ENCODE measurements around the gene ASCC3. TPM values are rescaled to one million over a fixed set of nuclear protein-coding genes. Genes with fewer than 3 reads are reported as not detected.
A peak's percentile ranks its signal among the peaks of the same experiment; 100 is the strongest.

ASCC3 gene
- total and polyA plus RNA-seq, 2 donors (not counting 3 experiments of a cell fraction or from before 2014, with no cell fraction given): 15.7 to 57.2 TPM

DNA sequence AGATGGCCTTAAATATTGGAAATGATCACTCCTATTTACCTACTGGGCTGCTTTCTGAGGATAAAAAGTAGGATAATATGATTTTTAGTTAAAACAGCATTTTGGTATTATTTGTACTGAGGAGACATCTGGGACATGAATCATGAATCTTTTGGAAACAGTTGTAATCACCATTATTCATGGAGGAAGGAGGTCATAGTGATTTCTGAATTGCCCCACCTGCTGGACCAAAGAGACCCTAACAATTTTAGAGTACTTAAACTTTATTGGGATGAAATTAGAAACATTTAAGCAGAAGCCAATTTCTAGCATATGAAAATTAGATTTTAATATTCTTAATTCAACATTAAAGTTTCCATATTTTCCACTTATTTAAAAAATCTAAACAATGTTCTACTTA, 308.0 kb downstream of the ASCC3 start:
- intact Hi-C loops (cut with micrococcal nuclease): loop anchor here (1.0 to 5.0 kb wide), 5 partner anchors 84 to 570 kb away; no protein-coding TSS in a partner anchor
- CTCF ChIA-PET: interaction anchor here (1.0 to 2.2 kb wide), 7 partner anchors 79 to 466 kb away, joined by 3 to 13 read pairs (median 4); no protein-coding TSS in a partner anchor
- H3K9ac ChIP-seq (replicated peaks; ENCODE audit: extremely low read depth, insufficient read depth, low read length): no peak overlapping the region
- H3K9me3 ChIP-seq (replicated peaks; ENCODE audit: control insufficient read depth, insufficient read depth, low read length): no peaks in the 10 kb centered on the region
- FAIRE-seq: peak; percentile 52
- POLR2A ChIA-PET: no interaction called here
- no peaks in the 10 kb centered on the region for H3K9me1 ChIP-seq (replicated peaks; ENCODE audit: control insufficient read depth, extremely low read depth, insufficient read depth, low read length)
- no peak overlapping the region for H2AFZ ChIP-seq (ENCODE audit: low read depth, low read length)
- no peaks in the 10 kb centered on the region for H3K4me1 ChIP-seq (ENCODE audit: control insufficient read depth, extremely low read depth, insufficient read depth, low read length)
- H3K4me3 ChIP-seq (replicated peaks in 1 of 3; ENCODE audit: insufficient read depth in 1 of 3, low read depth in 1 of 3, low read length in 3 of 3): no peak overlapping the region
- no peaks in the 10 kb centered on the region for H3K79me2 ChIP-seq (ENCODE audit: control insufficient read depth, insufficient read depth, low read length)
- H3K27me3 ChIP-seq (ENCODE audit: control insufficient read depth in 2 of 2, insufficient read depth in 2 of 2, low read length in 2 of 2): no peaks in the 10 kb centered on the region
- TF ChIP-seq, protein P1, sequence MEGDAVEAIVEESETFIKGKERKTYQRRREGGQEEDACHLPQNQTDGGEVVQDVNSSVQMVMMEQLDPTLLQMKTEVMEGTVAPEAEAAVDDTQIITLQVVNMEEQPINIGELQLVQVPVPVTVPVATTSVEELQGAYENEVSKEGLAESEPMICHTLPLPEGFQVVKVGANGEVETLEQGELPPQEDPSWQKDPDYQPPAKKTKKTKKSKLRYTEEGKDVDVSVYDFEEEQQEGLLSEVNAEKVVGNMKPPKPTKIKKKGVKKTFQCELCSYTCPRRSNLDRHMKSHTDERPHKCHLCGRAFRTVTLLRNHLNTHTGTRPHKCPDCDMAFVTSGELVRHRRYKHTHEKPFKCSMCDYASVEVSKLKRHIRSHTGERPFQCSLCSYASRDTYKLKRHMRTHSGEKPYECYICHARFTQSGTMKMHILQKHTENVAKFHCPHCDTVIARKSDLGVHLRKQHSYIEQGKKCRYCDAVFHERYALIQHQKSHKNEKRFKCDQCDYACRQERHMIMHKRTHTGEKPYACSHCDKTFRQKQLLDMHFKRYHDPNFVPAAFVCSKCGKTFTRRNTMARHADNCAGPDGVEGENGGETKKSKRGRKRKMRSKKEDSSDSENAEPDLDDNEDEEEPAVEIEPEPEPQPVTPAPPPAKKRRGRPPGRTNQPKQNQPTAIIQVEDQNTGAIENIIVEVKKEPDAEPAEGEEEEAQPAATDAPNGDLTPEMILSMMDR (IDR thresholded peaks at IDR 0.05; ENCODE audit: extremely low read depth in 1 of 2, insufficient read depth in 1 of 2, low read depth in 1 of 2, low read length in 2 of 2): peak; percentile 27 to 28
- no peak for TF ChIP-seq POLR2A (IDR thresholded peaks at IDR 0.05; ENCODE audit: low read depth, low read length)
- H4K20me1 ChIP-seq (replicated peaks; ENCODE audit: control insufficient read depth, extremely low read depth, insufficient read depth, low read length): no peaks in the 10 kb centered on the region
- no peak overlapping the region for H3K4me2 ChIP-seq (ENCODE audit: insufficient read depth, low read length)
- no peak overlapping the region for H3K27ac ChIP-seq (ENCODE audit: insufficient read depth, low read depth, low read length)
- dilution Hi-C loops (cut with MboI; ENCODE audit: extremely low pct_ligation_motif_present, low sequenced_read_pairs): no loop called here
- BruUV-seq (replicated peaks): no TSS peak
- DNase-seq (ENCODE audit: low read depth, low spot score): peak; percentile 54
- no peaks in the 10 kb centered on the region for H3K36me3 ChIP-seq (ENCODE audit: control insufficient read depth in 2 of 2, extremely low read depth in 1 of 2, insufficient read depth in 2 of 2, low read length in 2 of 2)

DNA sequence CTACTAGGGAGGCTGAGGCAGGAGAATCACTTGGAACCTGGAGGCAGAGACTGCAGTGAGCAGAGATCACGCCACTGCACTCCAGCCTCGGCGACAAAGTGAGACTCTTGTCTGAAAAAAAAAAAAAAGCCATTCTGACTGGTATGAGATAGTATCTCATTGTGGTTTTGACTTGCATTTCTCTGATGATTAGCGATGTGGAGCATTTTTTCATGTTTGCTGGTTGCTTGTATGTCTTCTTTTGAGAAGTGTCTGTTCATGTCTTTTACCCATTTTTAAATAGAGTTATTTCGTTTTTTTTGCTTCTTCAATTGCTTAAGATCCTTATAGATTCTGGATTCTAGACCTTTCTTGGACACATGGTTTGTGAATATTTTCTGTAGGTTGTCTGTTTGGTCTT, 312.9 kb downstream of the ASCC3 start:
- no TSS peak for BruUV-seq (replicated peaks)
- no peak overlapping the region for H3K27ac ChIP-seq (ENCODE audit: insufficient read depth, low read depth, low read length)
- ChIA-PET POLR2A (no interaction called here), CTCF (no interaction called here)
- H3K9ac ChIP-seq (replicated peaks; ENCODE audit: extremely low read depth, insufficient read depth, low read length): no peak overlapping the region
- FAIRE-seq: no peak
- no peaks in the 10 kb centered on the region for H3K9me3 ChIP-seq (replicated peaks; ENCODE audit: control insufficient read depth, insufficient read depth, low read length)
- intact Hi-C loops (cut with micrococcal nuclease) (no loop called here), dilution Hi-C loops (cut with MboI; ENCODE audit: extremely low pct_ligation_motif_present, low sequenced_read_pairs) (no loop called here)
- no peak overlapping the region for H3K4me2 ChIP-seq (ENCODE audit: insufficient read depth, low read length)
- DNase-seq (ENCODE audit: low read depth, low spot score): no peak
- no peak overlapping the region for H3K4me3 ChIP-seq (replicated peaks in 1 of 3; ENCODE audit: insufficient read depth in 1 of 3, low read depth in 1 of 3, low read length in 3 of 3)
- H3K4me1 ChIP-seq (ENCODE audit: control insufficient read depth, extremely low read depth, insufficient read depth, low read length): no peaks in the 10 kb centered on the region
- no peaks in the 10 kb centered on the region for H3K79me2 ChIP-seq (ENCODE audit: control insufficient read depth, insufficient read depth, low read length)
- H4K20me1 ChIP-seq (replicated peaks; ENCODE audit: control insufficient read depth, extremely low read depth, insufficient read depth, low read length): no peaks in the 10 kb centered on the region
- TF ChIP-seq JUN (IDR thresholded peaks at IDR 0.05; ENCODE audit: borderline replicate concordance, insufficient read depth, insufficient read length, low read depth) (no peak), POLR2AphosphoS5 (IDR thresholded peaks at IDR 0.05; ENCODE audit: insufficient read depth, low read depth, low read length) (no peak), FOS (IDR thresholded peaks at IDR 0.05; ENCODE audit: borderline replicate concordance, insufficient read depth, low read length) (no peak), EZH2 (IDR thresholded peaks at IDR 0.05; ENCODE audit: borderline replicate concordance, low read depth, low read length, severe bottlenecking) (no peak), MYC (IDR thresholded peaks at IDR 0.05; ENCODE audit: low read depth, low read length) (no peak), GATA2 (IDR thresholded peaks at IDR 0.05; ENCODE audit: insufficient read depth, insufficient read length, low read depth, low read length) (no peak), POLR2A (IDR thresholded peaks at IDR 0.05; ENCODE audit: low read depth, low read length) (no peak)
- TF ChIP-seq, protein P2, sequence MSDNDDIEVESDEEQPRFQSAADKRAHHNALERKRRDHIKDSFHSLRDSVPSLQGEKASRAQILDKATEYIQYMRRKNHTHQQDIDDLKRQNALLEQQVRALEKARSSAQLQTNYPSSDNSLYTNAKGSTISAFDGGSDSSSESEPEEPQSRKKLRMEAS (IDR thresholded peaks at IDR 0.05; ENCODE audit: insufficient read depth, insufficient read length): no peak
- TF ChIP-seq, protein P1 (IDR thresholded peaks at IDR 0.05; ENCODE audit: extremely low read depth in 1 of 2, insufficient read depth in 1 of 2, low read depth in 1 of 2, low read length in 2 of 2): no peak
- no peak overlapping the region for H2AFZ ChIP-seq (ENCODE audit: low read depth, low read length)
- no peaks in the 10 kb centered on the region for H3K9me1 ChIP-seq (replicated peaks; ENCODE audit: control insufficient read depth, extremely low read depth, insufficient read depth, low read length)
- no peaks in the 10 kb centered on the region for H3K27me3 ChIP-seq (ENCODE audit: control insufficient read depth in 2 of 2, insufficient read depth in 2 of 2, low read length in 2 of 2)
- no peaks in the 10 kb centered on the region for H3K36me3 ChIP-seq (ENCODE audit: control insufficient read depth in 2 of 2, extremely low read depth in 1 of 2, insufficient read depth in 2 of 2, low read length in 2 of 2)
